HG03342 (cell line): ENCODE measurements around the gene MS4A12.
A peak's percentile ranks its signal among the peaks of the same experiment; 100 is the strongest.
"Not testable (repeated sequence)": the region's sequence is repeated elsewhere in the genome, so short reads cannot be mapped to it uniquely, and the experiment has no call there.

Source experiments
- ATAC-seq: cut with Tn5 transposase; IDR thresholded peaks from one replicate; pipeline ENCODE4 v1.9.1; 2021; ENCODE audit warnings: mild to moderate bottlenecking, moderate library complexity; ENCODE audit not compliant: unreplicated experiment

MS4A12 gene, protein sequence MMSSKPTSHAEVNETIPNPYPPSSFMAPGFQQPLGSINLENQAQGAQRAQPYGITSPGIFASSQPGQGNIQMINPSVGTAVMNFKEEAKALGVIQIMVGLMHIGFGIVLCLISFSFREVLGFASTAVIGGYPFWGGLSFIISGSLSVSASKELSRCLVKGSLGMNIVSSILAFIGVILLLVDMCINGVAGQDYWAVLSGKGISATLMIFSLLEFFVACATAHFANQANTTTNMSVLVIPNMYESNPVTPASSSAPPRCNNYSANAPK

DNA sequence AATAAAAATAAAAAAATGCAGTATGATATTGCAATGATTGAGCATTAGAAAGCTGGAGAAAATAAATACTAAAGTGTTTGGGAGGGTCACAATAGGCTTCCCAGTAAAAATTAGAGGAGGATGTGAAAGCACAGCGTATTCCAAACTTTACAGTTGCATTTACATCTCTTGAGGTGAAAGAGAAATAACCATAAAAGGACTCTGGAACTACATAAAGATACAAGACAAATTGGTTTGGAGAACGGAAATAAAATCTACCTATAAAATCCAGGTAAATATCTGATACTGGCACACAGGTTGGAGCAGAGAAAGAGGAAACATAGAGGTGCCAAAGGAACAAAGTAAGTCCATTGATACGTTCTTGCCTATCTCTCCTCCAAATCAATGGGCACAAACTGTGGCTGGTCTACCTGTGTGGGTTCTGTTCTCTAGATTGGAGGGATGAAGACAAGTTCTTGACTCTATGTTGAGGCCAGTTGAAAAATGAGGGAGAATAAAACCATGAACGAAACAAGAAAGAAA is at the start of gene MS4A12:
TSS of gene MS4A12 (plus strand) at position 291 of the 522 bp plus-strand sequence. CDS start 4,541 bp downstream, outside the sequence.
- no peak for ATAC-seq

DNA sequence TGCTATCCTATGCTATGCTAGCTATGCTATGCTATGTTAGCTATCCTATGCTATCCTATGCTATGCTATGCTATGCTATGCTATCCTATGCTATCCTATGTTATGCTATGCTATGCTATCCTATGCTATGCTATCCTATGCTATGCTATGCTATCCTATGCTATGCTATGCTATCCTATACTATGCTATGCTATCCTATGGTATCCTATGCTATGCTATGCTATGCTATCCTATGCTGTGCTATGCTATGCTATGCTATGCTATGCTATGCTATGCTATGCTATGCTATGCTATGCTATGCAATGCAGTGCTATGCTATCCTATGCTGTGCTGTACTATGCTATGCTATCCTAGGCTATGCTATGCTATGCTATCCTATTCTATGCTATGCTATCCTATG is 45.5 kb upstream of the MS4A12 start:
- ATAC-seq: no peak

DNA sequence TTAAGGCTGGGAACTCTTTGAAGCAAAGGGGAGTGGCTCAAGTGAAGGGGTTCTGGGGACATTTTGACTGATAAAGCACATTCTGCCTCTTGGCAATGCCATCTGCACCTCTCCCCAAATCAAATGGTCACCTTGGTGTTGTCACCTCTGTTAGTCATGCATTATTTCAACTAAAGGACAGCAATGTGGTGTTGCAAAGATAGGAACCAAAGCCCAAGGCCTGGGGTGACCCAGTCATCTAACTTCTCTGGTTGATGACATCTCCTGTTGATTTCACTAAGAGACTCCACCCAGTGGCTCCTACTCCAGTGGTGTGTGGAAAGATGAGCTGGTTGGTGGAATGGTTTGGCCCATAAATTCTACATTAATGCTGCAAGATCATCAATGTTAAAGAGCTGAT is 44.7 kb upstream of the MS4A12 start:
- ATAC-seq: no peak

DNA sequence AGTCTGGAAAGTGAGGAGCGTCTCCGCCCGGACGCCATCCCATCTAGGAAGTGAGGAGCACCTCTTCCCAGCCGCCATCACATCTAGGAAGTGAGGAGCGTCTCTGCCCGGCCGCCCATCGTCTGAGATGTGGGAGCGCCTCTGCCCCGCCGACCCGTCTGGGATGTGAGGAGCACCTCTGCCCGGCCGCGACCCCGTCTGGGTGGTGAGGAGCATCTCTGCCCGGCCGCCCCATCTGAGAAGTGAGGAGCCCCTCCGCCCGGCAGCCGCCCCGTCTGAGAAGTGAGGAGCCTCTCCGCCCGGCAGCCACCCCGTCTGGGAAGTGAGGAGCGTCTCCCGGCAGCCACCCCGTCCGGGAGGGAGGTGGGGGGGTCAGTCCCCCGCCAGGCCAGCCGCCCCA is 41.4 kb upstream of the MS4A12 start:
- not testable (repeated sequence) for ATAC-seq

DNA sequence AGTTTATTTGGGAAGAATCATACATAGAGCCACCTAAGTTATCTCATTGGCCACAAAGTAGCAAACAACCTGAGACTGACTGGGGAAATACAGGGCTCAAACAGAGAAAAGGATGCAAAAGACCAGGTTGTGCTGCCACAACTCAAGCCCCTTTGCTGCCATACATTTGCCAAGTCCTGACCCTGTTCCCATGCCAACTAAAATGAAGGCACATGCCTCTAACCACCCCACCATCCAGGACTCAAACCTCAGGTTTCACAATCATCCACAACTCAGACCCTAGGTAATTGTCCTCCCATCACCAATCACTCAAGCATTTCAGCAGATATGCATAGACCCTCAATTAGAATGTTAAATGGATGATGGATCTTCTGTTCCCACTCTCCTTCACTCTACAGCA is 38.4 kb upstream of the MS4A12 start:
- ATAC-seq: no peak

DNA sequence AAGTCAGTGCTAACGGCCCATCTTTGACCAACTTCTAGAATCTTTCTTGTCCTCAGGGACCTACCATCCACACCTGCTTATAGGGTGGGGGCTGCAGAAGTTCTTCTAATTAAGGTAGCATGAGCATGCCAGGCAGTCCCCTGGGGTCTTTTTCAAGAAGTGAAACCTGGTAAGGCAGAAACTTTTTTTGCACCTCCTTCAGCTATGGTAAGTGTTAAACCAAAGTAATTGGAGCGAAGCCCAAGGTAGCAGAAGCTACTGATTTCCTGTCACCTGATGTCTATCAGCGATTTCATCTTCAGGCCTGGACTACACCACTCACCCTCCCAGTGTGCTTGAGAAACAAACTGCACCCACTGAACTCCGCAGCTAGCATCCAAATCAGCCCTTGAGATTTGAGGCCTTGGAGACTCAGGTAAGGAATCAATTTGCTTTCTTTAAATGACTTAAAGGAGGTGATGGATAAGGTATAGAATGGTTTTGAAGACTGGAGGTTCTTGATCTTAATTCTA is 37.0 kb upstream of the MS4A12 start, which contains the start of gene MS4A1:
TSS of gene MS4A1 (plus strand) at position 317 of the 512 bp plus-strand sequence. CDS start 6,528 bp downstream, outside the sequence.
- peak; percentile 86 for ATAC-seq

DNA sequence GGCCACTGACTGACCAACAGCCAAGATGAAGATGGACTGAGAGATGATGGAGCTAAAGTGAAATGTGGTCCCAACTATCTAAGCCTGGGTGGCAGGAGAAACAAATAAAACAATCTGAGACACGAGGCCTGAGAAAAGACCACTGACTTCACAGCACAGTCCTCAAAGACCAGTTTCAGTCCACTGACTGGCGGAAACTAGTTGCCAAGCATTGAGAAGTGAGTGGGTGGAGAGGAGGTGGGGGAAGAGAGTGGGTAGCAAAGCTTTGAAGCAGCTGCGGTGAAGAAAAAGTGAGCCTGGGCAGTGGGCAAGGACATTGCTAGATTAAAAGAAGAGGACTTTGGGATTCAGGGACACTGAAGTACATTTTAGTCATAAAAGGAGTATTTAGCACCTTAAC is 35.0 kb upstream of the MS4A12 start:
- ATAC-seq: no peak

DNA sequence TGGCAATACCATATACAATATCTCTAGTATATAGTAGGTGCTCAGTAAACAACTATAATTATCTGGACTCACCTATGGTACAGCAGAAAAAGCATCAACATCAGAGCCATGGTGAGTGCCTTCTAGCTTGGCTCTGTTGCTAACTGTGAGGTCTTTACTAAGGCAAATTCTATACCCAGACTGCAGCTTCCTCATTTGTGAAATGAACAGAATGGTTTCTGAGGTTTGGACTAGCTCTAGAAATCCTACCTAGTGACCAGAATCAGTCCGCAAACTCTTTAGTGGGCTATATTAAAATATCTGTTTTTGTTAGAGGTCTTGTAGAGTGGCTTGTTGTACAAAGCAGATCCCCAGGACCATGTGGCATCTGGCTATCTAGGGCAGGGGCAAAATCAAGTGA is 33.2 kb upstream of the MS4A12 start:
- no peak for ATAC-seq

DNA sequence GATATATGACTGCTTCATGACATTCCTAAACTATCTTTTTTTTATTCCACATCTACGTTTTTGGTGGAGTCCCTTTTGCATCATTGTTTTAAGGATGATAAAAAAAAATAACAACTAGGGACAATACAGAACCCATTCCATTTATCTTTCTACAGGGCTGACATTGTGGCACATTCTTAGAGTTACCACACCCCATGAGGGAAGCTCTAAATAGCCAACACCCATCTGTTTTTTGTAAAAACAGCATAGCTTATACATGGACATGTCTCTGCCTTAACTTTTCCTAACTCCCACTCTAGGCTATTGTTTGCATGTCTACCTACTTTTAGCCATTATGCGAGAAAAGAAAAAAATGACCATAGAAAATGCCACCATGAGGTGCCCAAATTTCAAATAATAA is 23.7 kb upstream of the MS4A12 start:
- no peak for ATAC-seq

DNA sequence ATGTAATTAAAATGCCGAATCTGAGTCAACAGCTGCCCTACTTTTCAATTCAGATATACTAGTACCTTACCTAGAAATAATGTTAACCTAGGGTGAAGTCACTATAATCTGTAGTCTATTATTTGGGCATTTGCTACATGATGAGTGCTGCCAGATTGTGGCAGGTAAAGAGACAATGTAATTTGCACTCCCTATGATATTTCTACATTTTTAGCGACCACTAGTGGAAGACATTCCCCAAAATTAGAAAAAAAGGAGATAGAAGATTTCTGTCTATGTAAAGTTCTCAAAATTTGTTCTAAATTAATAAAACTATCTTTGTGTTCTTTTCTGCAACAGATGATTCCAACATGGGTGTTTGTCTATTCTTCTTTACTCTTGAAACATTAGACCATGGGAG is 22.9 kb upstream of the MS4A12 start:
- ATAC-seq: no peak

DNA sequence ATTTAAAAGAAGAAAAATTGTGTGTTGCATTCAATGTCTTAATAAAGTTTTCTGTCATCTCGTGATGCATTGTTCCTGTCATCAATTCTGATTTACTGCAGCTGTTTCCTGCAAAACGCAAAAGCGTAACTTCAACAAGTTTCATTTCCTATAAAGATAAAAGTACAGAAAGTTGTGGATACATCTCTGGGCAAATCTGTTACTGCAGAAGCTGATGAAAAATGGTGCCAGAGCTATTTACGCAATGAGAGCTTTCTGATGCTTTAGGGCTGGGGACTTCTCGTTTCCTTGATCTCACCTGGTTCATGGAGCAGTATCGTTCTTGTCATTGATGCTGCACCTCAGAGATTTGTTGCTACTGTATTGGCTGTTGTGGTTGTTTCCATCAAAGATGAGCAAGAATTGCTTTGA is 15.5 kb upstream of the MS4A12 start:
- peak; percentile 74 for ATAC-seq

DNA sequence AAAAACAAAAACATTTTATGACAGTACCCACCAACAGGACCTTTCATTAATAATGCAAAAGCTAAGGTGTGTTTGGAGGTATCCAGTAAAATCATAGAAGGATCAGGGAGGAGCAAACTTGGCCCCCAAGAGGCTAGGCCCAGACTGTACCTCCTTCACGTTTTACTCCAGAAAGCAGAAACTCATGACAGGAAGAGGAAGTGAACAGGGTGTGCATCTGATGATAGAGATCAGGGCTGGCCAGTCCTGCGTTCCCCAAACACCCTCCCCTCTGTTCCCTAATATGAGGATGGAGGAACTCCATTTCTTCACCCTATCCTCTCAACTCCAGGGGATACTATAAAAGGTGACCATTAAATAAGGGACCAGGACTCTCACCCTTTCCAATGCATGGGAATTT is 10.2 kb upstream of the MS4A12 start:
- peak; percentile 43 for ATAC-seq

DNA sequence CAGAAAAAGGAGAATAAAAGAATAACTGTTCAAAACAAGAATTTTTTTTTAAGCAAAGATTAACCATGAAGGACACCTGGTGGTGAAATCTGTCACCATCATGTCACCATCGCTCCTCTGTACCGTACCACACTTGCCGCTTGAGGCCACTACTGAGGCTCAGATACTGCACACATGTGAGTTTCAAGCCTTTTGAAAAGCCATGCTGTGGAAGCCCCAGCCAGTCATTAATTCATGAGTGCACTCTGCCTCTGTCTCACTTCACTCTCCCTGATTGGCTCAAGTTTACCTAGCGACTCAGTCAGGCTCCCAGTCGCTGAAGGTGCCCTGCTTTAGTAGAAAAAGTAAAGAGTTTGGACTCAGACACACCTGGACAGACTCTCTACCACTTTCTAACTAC is 6.6 kb upstream of the MS4A12 start:
- peak; percentile 96 for ATAC-seq

DNA sequence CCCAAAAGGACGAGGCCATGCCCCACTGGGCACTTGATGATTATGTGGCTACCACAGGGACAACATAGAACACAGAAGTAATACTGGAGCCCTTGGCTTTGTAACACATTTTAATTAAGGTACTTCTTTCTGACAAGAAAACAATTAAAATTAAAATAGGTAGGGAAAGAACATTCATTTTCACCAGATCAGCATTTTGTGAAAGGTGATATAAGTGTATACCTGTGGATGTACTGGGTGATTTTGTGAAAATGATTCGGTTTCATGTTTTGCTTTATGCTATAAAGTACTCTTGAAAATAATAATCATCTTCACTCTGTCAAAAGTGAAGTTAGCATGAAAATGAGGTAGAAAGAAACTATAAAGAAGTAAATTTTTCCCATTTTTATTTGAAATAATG is 876 bp downstream of the MS4A12 start:
- no peak for ATAC-seq

DNA sequence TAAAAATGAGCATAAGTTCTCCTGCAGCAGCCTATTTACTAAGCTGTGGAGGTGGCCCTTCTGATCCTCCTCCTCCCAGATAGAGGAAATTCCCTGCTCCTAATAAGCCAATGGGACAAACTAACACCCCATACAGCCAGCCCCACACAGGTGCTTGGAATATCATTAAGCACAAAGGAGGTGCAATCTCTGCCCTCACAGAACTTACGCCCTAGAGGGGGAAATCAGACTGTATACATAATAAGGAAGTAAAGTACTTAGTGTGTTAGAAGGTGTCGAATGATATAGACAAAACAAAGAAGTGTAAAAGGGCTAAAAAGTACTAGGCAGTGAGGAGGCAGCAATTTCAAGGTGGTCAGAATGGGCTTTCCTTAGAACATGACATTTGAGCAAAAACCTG is 5.8 kb downstream of the MS4A12 start:
- ATAC-seq: no peak

DNA sequence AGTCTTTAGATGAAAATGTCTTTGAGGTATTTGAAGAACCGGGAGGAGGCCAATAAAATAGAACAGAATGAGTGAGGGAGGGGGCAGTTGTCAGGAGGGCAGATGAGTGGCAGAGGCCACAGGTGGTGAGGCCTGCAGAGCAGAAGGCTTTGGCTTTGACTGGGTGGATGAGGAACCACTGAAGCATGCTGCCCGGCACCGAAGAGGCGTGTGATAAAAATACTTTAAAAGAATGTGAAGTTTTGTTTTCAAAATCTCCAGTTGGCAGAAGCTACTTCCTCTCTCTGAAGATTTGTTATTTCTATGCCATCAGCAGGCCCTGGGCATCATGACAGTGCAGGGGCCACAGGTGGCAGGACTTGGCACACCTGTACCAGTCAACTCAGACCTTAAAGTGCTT is 6.3 kb downstream of the MS4A12 start:
- no peak for ATAC-seq

DNA sequence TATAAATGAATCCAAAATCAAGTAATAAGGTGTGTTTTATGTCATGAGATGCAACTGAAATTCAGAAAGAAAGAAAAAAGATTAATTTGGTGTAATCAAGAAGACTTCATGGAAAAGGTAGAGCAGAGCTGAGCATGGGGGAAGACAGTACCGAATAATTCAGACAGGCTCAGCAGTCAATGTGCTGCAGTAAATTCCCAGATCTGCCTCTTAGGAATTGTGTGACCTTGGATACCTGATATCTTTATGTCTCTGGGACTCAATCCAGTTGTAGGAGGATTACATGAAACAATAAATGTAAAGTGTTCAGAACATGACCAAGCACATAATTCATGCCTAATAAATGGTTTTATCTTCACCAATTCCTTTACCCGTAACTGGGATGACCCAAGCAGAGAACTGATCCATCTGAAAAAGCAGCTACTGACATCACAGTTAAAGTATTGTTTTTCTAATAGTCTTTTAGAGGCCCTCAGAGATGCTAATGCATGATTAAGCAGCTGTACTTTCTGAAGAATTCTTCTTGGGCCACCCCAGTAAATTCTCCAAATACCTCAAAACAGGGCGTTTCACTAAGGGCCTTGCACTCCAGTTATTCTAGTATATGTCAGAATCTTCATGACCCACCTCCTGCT is 7.8 kb downstream of the MS4A12 start:
- ATAC-seq: no peak

DNA sequence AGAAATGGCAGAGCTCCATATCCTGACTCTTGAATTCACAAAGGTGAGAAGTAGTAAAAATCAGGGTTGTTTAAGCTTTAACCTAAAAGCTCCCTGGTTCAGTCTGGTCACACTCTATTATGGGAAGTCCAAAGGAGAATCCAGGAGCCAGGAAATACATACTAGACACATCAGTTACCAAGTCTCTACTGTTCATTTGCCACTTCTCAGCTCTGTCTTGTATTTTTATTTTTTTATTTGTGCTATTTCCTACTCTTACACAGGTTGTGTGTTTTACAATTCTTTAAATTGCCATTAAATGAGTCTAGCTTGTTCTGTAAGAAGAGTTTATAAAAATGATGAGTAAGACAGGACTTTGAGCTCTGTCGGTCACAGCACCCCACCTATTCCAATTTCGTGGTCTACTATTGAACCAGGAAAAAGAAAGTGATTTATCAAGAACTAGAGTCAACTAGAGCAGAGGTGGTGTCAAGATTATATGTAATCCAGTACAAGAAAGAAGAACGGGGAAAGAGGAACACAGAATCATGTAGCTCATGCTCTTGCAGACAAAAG is 9.7 kb downstream of the MS4A12 start:
- ATAC-seq: no peak

DNA sequence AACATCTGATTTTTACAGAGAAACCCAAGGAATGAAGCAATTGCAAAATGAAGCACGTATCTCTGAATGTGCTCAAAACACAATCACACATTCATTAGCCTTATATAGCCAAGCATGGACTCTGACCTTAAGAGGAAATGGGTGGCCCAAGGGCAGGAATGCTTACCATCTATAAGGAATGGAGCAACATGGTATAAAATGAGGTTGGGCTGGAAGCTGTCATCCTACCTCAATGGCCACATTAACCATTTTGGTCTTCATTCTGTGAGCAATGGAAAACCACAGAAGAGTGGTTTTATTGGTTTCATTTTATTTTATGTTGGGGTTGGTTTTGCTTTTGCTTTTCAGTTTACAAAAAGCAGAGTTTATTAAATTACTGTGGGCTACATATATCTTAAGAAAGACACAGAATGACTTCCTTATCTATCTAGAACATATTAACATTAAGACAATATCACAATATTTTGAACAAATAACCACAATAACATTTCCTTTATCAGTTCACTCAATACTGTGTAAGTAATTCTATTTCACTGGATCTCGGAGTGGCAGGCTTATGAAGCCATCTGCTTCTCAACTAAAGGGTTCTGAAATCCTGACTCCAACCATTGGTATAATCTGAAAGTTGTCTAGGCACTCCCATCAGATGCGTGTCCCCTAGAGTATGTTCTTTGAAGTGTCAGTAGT is 11.8 kb downstream of the MS4A12 start:
- ATAC-seq: no peak

DNA sequence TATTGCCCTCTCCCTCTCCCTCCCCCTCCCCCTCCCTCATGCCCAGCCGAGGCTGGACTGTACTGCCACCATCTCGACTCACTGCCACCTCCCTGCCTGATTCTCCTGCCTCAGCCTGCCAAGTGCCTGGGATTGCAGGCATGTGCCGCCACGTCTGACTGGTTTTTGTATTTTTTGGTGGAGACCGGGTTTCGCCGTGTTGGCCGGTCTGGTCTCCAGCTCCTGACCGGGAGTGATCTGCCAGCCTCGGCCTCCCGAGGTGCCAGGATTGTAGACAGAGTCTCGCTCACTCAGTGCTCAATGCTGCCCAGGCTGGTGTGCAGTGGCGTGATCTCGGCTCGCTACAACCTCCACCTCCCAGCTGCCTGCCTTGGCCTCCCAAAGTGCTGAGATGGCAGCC is 17.0 kb downstream of the MS4A12 start:
- ATAC-seq: not testable (repeated sequence)

DNA sequence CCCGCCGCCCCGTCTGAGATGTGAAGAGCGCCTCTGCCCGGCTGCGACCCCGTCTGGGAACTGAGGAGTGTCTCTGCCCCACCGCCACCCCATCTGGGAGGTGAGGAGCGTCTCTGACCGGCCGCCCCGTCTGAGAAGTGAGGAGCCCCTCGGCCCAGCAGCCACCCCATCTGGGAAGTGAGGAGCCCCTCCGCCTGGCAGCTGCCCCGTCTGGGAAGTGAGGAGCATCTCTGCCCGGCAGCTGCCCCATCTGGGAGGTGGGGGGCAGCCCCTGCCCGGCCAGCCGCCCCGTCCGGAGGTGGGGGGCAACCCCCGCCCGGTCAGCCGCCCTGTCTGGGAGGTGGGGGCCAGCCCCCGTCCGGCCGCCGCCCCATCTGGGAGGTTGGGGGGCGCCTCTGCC is 17.6 kb downstream of the MS4A12 start:
- not testable (repeated sequence) for ATAC-seq
